Measurements from ENCODE around the gene HIKESHI.

DNA sequence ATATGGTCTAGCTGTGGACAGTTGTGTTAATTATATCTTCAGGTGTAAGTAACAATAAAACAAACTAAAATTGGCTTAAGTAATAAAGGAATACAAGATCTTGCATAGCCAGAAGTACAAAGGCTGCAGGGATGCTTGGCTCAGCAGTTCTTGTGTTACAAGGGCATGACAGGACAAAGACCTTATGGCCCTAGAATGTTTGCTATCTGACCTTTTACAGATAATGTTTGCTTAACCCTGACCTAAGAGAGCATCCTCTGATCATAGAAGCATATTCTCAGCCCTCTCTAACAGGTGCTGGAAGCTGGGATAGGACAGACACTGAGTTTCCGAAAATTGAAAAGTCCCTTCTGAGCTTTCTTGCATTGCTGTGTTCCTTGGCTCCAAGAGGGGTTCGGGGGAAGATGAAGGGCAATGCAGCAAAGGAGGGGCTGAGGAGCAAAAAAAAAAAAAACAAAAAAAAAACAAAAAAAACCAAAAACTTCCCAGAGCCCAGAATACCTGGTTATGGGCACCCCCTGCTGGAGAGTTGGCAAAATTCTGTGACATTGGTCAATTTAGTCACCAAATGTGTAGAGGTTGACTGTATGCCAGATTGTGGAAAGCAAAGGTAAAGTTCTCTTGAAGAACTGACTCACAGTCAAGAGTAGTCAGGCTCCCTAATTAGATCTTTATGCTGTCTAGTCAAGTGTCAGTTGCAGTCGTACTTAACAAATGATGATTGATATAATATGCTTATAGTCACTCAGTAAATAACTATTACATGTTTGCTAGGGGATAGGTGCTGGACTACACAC is 10.4 kb upstream of the HIKESHI start:
- TF ChIP-seq, protein P1, sequence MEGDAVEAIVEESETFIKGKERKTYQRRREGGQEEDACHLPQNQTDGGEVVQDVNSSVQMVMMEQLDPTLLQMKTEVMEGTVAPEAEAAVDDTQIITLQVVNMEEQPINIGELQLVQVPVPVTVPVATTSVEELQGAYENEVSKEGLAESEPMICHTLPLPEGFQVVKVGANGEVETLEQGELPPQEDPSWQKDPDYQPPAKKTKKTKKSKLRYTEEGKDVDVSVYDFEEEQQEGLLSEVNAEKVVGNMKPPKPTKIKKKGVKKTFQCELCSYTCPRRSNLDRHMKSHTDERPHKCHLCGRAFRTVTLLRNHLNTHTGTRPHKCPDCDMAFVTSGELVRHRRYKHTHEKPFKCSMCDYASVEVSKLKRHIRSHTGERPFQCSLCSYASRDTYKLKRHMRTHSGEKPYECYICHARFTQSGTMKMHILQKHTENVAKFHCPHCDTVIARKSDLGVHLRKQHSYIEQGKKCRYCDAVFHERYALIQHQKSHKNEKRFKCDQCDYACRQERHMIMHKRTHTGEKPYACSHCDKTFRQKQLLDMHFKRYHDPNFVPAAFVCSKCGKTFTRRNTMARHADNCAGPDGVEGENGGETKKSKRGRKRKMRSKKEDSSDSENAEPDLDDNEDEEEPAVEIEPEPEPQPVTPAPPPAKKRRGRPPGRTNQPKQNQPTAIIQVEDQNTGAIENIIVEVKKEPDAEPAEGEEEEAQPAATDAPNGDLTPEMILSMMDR (conservative IDR thresholded peaks at IDR 0.05; ENCODE audit: low read depth, low read length): peak; percentile 75
- no peak for TF ChIP-seq EZH2 (IDR thresholded peaks at IDR 0.05; ENCODE audit: low read length, unreplicated experiment)
